GM21576 (cell line): Measurements from ENCODE around the gene EEFSEC.

Experiments
- ATAC-seq: cut with Tn5 transposase; IDR thresholded peaks from one replicate; pipeline ENCODE4 v1.9.1; 2021; ENCODE audit warnings: mild to moderate bottlenecking, moderate library complexity; ENCODE audit not compliant: unreplicated experiment

The EEFSEC gene

GRCh38 chr3:128456776-128457715 lies 303.8 kb downstream of the EEFSEC start:
- no peak for ATAC-seq

GRCh38 chr3:128457937-128458336 lies 304.7 kb downstream of the EEFSEC start:
- ATAC-seq: no peak
